GM21717 (cell line): ENCODE measurements around the gene MINDY3.
"Not testable (repeated sequence)": the region's sequence is repeated elsewhere in the genome, so short reads cannot be mapped to it uniquely, and the experiment has no call there.

Source experiments
- ATAC-seq: cut with Tn5 transposase; IDR thresholded peaks from one replicate; pipeline ENCODE4 v1.9.1; 2021; ENCODE audit warnings: mild to moderate bottlenecking, moderate library complexity; ENCODE audit not compliant: unreplicated experiment

The MINDY3 gene

GRCh38 chr10:15859906-15860691 is at the start of gene MINDY3:
MINDY3 (minus strand) TSS chr10:15860507; CDS start chr10:15860299, 208 bp downstream.
- ATAC-seq = peak; percentile 95

GRCh38 chr10:15901889-15902288 is 41.6 kb upstream of the MINDY3 start:
- no peak for ATAC-seq

- ATAC-seq = no peak
These were observed 37.7 kb upstream of the MINDY3 start for GRCh38 chr10:15898046-15898445.

GRCh38 chr10:15897287-15897686 is 37.0 kb upstream of the MINDY3 start:
- ATAC-seq = no peak

GRCh38 chr10:15896654-15897053 is 36.3 kb upstream of the MINDY3 start:
- ATAC-seq = no peak

- no peak for ATAC-seq
These were observed 24.1 kb upstream of the MINDY3 start for GRCh38 chr10:15884447-15884846.

- ATAC-seq = no peak
These were observed 21.2 kb upstream of the MINDY3 start for GRCh38 chr10:15881542-15881941.

GRCh38 chr10:15879663-15880062 is 19.4 kb upstream of the MINDY3 start:
- ATAC-seq = no peak

- ATAC-seq = no peak
These were observed 18.8 kb upstream of the MINDY3 start for GRCh38 chr10:15879058-15879457.

- no peak for ATAC-seq
These were observed 17.7 kb upstream of the MINDY3 start for GRCh38 chr10:15877836-15878576.

DNA sequence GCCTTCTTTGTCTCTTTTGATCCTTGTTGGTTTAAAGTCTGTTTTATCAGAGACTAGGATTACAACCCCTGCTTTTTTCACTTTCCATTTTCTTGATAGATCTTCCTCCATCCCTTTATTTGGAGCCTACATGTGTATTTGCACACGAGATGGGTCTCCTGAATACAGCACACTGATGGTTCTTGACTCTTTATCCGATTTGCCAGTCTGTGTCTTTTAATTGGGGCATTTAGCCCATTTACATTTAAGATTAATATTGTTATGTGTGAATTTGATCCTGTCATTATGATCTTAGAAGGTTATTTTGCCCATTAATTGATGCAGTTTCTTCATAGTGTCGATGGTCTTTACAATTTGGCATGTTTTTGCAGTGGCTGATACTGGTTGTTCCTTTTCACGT is 16.0 kb upstream of the MINDY3 start:
- not testable (repeated sequence) for ATAC-seq

DNA sequence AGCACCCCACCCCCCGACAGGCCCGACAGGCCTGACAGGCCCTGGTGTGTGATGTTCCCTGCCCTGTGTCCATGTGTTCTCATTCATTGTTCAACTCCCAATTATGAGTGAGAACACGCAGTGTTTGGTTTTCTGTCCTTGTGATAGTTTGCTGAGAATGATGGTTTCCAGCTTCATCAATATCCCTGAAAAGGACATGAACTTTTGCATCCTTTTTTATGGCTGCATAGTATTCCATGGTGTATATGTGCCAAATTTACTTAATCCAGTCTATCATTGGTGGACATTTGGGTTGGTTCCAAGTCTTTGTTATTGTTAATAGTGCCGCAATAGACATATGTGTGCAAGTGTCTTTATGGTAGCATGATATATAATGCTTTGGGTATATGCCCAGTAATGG is 12.3 kb upstream of the MINDY3 start:
- ATAC-seq = not testable (repeated sequence)

DNA sequence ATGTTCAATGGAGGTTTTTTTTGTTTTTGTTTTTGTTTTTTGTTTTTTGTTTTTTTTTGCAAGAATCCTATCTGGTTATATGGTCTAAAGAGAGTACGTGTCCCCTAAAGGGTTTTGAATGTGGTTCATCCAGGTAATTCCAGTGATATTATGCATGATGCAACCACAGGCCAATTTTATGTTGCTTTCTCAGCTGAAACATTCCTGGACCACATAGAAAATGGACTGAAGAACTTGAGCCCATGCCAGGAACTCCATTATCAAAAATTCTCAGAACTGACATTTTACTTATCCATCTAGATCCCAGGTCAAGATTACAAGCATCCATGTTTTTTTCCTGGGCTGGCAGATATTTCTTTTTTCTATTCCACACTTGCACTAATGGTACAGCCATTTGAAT is 11.5 kb upstream of the MINDY3 start:
- no peak for ATAC-seq

GRCh38 chr10:15869935-15870334 is 9.6 kb upstream of the MINDY3 start:
- ATAC-seq = no peak

GRCh38 chr10:15868006-15868405 is 7.7 kb upstream of the MINDY3 start:
- no peak for ATAC-seq

DNA sequence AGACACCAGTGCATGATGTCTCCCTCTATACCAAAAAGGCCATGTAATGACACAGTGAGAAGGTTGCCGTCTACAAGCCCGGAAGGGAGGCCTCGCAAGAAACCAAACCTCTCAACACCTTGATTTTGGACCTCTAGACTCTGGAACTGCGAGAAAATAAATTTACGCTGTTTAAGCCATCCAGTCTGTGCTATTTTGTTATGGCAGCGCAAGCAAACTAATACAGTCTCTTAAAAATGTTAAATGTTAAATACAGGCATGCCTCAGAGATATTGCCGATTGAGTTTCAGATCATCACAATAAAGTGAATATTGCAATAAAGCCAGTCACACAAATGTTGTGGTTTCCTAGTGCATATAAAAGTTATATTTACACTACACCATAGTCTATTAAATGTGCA is 5.0 kb upstream of the MINDY3 start:
- no peak for ATAC-seq

GRCh38 chr10:15864419-15864818 is 4.1 kb upstream of the MINDY3 start:
- ATAC-seq = no peak

DNA sequence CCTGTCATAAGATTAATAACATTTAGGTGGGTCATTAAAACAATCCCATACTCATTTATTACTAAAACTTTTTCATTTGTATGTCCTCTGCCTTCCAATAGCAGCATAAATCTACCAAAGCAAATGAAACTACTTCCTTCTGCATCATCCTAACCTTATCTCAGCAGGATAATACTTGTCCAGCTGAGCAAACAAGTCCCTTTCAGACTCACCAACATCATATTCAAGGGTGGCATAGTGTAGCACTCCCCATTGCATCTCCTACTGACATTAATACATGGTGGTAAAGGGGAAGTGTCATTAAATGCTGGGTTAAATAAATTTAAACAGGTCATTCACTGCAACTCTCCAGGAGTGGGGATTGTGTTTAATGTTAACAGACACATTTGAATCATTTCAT is 3.4 kb upstream of the MINDY3 start:
- no peak for ATAC-seq

- ATAC-seq = no peak
These were observed 3.0 kb upstream of the MINDY3 start for GRCh38 chr10:15863323-15863722.

GRCh38 chr10:15860692-15861201 is 440 bp upstream of the MINDY3 start:
- ATAC-seq = no peak

- ATAC-seq = peak; percentile 70
These were observed 800 bp downstream of the MINDY3 start for GRCh38 chr10:15859509-15859905.

DNA sequence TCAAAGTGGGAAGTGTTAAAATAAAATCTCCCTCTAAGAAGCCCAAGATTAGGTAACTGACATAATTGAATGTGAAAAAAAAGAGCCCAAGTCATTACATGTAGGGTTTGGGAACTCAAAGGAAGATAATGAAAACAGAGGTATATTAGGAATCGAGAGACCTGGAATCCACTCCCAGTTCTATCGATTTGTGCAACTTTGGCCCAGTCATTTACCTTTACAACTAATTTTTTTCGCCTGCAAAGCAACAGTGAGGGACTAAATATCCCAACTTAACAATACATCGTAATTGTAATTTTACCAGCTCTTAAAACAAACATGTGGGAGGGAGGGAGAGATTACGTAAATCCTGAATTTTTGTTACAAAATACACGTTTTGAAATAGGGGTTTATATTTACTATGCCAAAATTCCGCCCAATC is 1.4 kb downstream of the MINDY3 start:
- no peak for ATAC-seq
